A549 (cell line): ENCODE results near the gene NETO2. TPM values are rescaled to one million over a fixed set of nuclear protein-coding genes. Genes with fewer than 3 reads are reported as not detected.

Experiments
- ATAC-seq, 2 experiments: fragments of 200-7000 bp in 1 of 2; fragments of >200 bp in 1 of 2; cut with Nextera tagmentation in 1 of 2; cut with Tn5 transposase in 1 of 2; 3 replicates each; pipeline versions ENCODE4 v1.8.0 to v1.9.1; 2018 to 2020; ENCODE audit warnings: mild to moderate bottlenecking in 1 of 2, moderate library complexity in 1 of 2
- CTCF ChIA-PET: fragments of 300-600 bp; sonication (Branson Sonifier 250); formaldehyde crosslinking; extraction: SDS; loops from one replicate; lab custom pipeline; 2021; ENCODE audit warnings: antibody characterized with exemption, inconsistent platforms; lab: Yijun Ruan, JAX
- POLR2A ChIA-PET: fragments of 350-600 bp; formaldehyde crosslinking; extraction: SDS; loops from one replicate; lab custom pipeline; 2021; ENCODE audit warnings: antibody characterized with exemption, inconsistent platforms; lab: Yijun Ruan, JAX
- DNase-seq, 2 experiments: peaks; one replicate each; pipeline versions ENCODE4 v3.0.0 to v3.0.0-alpha.2; 2011 to 2016; ENCODE audit warnings: low read depth in 1 of 2, low spot score in 1 of 2
- FAIRE-seq: peaks from 2 replicates; lab custom pipeline; 2011; peaks lifted over from hg19 to GRCh38; lab: Jason Lieb, UNC
- H3K27ac ChIP-seq, 2 experiments: fragments of >200 bp; sonication (Bioruptor Twin); formaldehyde crosslinking; 3 replicates each; pipeline ENCODE4 v1.5.1; 2016 to 2017
- H3K4me1 ChIP-seq: fragments of >200 bp; sonication (Bioruptor Twin); formaldehyde crosslinking; 3 replicates; pipeline ENCODE4 v1.6.1; 2016
- H3K4me2 ChIP-seq: fragments of >200 bp; sonication (Bioruptor Twin); formaldehyde crosslinking; 3 replicates; pipeline ENCODE4 v1.6.1; 2016
- H3K4me3 ChIP-seq: fragments of >200 bp; sonication (Bioruptor Twin); formaldehyde crosslinking; 3 replicates; pipeline ENCODE4 v1.5.1; 2016
- H3K9me3 ChIP-seq: fragments of >200 bp; sonication (Bioruptor Twin); formaldehyde crosslinking; 3 replicates; pipeline ENCODE4 v1.6.1; 2016
- CBX2 ChIP-seq: fragments of 200-600 bp; sonication (generic); IDR thresholded peaks from 2 replicates; pipeline ENCODE4 v1.6.1; 2016; ENCODE audit warnings: low read depth, mild to moderate bottlenecking, borderline replicate concordance
- CBX8 ChIP-seq: fragments of 200-600 bp; sonication (generic); IDR thresholded peaks from 2 replicates; pipeline ENCODE4 v1.6.1; 2016
- CEBPB ChIP-seq, 2 experiments: fragments of >200 bp in 1 of 2; sonication (Bioruptor Twin) in 1 of 2; formaldehyde crosslinking in 1 of 2; IDR thresholded peaks; 2 replicates each; pipeline ENCODE4 v1.6.1; 2012 to 2016
- CHD2 ChIP-seq: fragments of 150-350 bp; IDR thresholded peaks from 2 replicates; pipeline ENCODE4 v1.6.1; 2014; ENCODE audit warnings: low read length; ENCODE audit not compliant: partially characterized antibody
- CHD4 ChIP-seq: fragments of 200-600 bp; sonication (generic); IDR thresholded peaks from 2 replicates; pipeline ENCODE4 v1.6.1; 2016; ENCODE audit warnings: antibody characterized with exemption, mild to moderate bottlenecking, borderline replicate concordance
- EHF ChIP-seq: fragments of 250-450 bp; sonication (Bioruptor Pico); IDR thresholded peaks from 2 replicates; pipeline ENCODE4 v1.5.0; 2020; ENCODE audit warnings: mild to moderate bottlenecking
- EHMT2 ChIP-seq: fragments of 200-600 bp; sonication (generic); IDR thresholded peaks from 2 replicates; pipeline ENCODE4 v1.6.1; 2016; ENCODE audit warnings: antibody characterized with exemption, low read depth, mild to moderate bottlenecking, moderate library complexity
- FOSL2 ChIP-seq, 2 experiments: fragments of 450-650 bp in 1 of 2; fragments of >200 bp in 1 of 2; sonication (Bioruptor Twin) in 1 of 2; formaldehyde crosslinking; IDR thresholded peaks; 2 replicates each; pipeline versions ENCODE4 v1.5.0 to v1.6.1; 2016 to 2020; ENCODE audit warnings: mild to moderate bottlenecking in 1 of 2, moderate library complexity in 1 of 2
- HEYL ChIP-seq: fragments of 250-450 bp; sonication (Bioruptor Pico); IDR thresholded peaks from 2 replicates; pipeline ENCODE4 v1.8.0; 2021; ENCODE audit warnings: mild to moderate bottlenecking, moderate library complexity
- JUNB ChIP-seq: fragments of >200 bp; sonication (Bioruptor Twin); formaldehyde crosslinking; IDR thresholded peaks from 2 replicates; pipeline ENCODE4 v1.6.1; 2016
- KDM5A ChIP-seq: fragments of 200-600 bp; sonication (generic); IDR thresholded peaks from 2 replicates; pipeline ENCODE4 v1.6.1; 2016; ENCODE audit warnings: antibody characterized with exemption, mild to moderate bottlenecking
- MAZ ChIP-seq: fragments of 150-350 bp; IDR thresholded peaks from 2 replicates; pipeline ENCODE4 v1.6.1; 2014; ENCODE audit warnings: antibody characterized with exemption, low read depth, low read length, borderline replicate concordance
- MYC ChIP-seq: IDR thresholded peaks from 2 replicates; pipeline ENCODE4 v1.6.1; 2012; ENCODE audit warnings: mild to moderate bottlenecking, inconsistent platforms, low read length, improper control_type of control experiment, borderline replicate concordance
- NFE2L2 ChIP-seq: fragments of 150-350 bp; conservative IDR thresholded peaks from 2 replicates; pipeline ENCODE4 v1.6.1; 2014; ENCODE audit warnings: low read length
- NPAS2 ChIP-seq: fragments of 250-450 bp; sonication (Bioruptor Pico); IDR thresholded peaks from 2 replicates; pipeline ENCODE4 v1.8.0; 2022; ENCODE audit warnings: mild to moderate bottlenecking, moderate library complexity, borderline replicate concordance
- PHF8 ChIP-seq: fragments of 200-600 bp; sonication (generic); IDR thresholded peaks from 2 replicates; pipeline ENCODE4 v1.6.1; 2016; ENCODE audit warnings: low read depth, mild to moderate bottlenecking, antibody characterized with exemption, moderate library complexity, borderline replicate concordance
- POLR2A ChIP-seq: IDR thresholded peaks from 2 replicates; pipeline ENCODE4 v1.6.1; 2012; ENCODE audit warnings: mild to moderate bottlenecking, low read length
- RARB ChIP-seq: fragments of 250-450 bp; sonication (Bioruptor Pico); IDR thresholded peaks from 2 replicates; pipeline ENCODE4 v1.8.0; 2021; ENCODE audit warnings: mild to moderate bottlenecking, moderate library complexity
- SMC3 ChIP-seq: fragments of >200 bp; sonication (Bioruptor Twin); formaldehyde crosslinking; IDR thresholded peaks from 3 replicates; pipeline ENCODE4 v1.6.1; 2018; ENCODE audit warnings: inconsistent platforms
- TFCP2L1 ChIP-seq: fragments of 250-450 bp; sonication (Bioruptor Pico); IDR thresholded peaks from 2 replicates; pipeline ENCODE4 v1.5.0; 2021; ENCODE audit warnings: mild to moderate bottlenecking
- ZFP36 ChIP-seq: fragments of 450-650 bp; IDR thresholded peaks from 2 replicates; pipeline ENCODE4 v1.6.1; 2014; ENCODE audit warnings: borderline replicate concordance; ENCODE audit not compliant: partially characterized antibody
- ZSCAN20 ChIP-seq: fragments of 250-450 bp; sonication (Bioruptor Pico); IDR thresholded peaks from 2 replicates; pipeline ENCODE4 v1.8.0; 2022; ENCODE audit warnings: mild to moderate bottlenecking, moderate library complexity
- WGBS: methylation state at CpG from one replicate; pipeline ENCODE4 v1.1.6; 2017; ENCODE audit errors: missing lambda C conversion rate; 5-methylcytosine and 5-hydroxymethylcytosine counted together
- polyA plus RNA-seq, 4 experiments: library from polyadenylated mRNA; depleted of rRNA in 3 of 4; stranded (reverse); fragments of >200 nt; fragmentation: RNase III in 1 of 4; extraction: RNeasy Plus Mini Kit Qiagen cat#74134 plus additional on column Dnase treatment in 1 of 4; gene quantifications; 2 replicates in 3 of 4; 3 replicates in 1 of 4; pipeline ENCODE4 v1.2.3, GENCODE V29; 2011 to 2017
- TF ChIP-seq, protein P1 (sequence below): fragments of >200 bp; sonication (Bioruptor Twin); formaldehyde crosslinking; IDR thresholded peaks from 2 replicates; pipeline ENCODE4 v1.6.1; 2016
- TF ChIP-seq, protein P2 (sequence below): fragments of 200-600 bp; sonication (generic); IDR thresholded peaks from 2 replicates; pipeline ENCODE4 v1.6.1; 2016; ENCODE audit warnings: antibody characterized with exemption, mild to moderate bottlenecking, moderate library complexity

The NETO2 gene
- polyA plus RNA-seq, 2 of the 4 experiments (the other 2 are of a cell fraction): 65.2 to 139 TPM

- H3K4me2 ChIP-seq: no peak overlapping the region
- H3K4me3 ChIP-seq: no peak overlapping the region
- DNase-seq (no peak), FAIRE-seq (no peak), ATAC-seq (no peak; a peak in 1 of 6 replicates)
- CTCF ChIA-PET: interaction anchor here (1.1 to 8.0 kb wide), 2 partner anchors 9 to 1135 kb away, joined by 4 to 41 read pairs; no protein-coding TSS in a partner anchor
- POLR2A ChIA-PET: no interaction called here
- H3K9me3 ChIP-seq: no peaks in the 10 kb centered on the region
- no peaks in the 10 kb centered on the region for H3K4me1 ChIP-seq
- H3K27ac ChIP-seq: no peak overlapping the region
- WGBS: 66% methylated on average over 3 of the region's 3 CpGs
- TF ChIP-seq MYC: no peak
- no peak for TF ChIP-seq JUNB
- no peak for TF ChIP-seq EHMT2
- no peak for TF ChIP-seq POLR2A
- no peak for TF ChIP-seq PHF8
- TF ChIP-seq RARB (CRISPR knock-in tag): no peak
- TF ChIP-seq CBX8: no peak
- no peak for TF ChIP-seq CBX2
- no peak for TF ChIP-seq NFE2L2
- no peak for TF ChIP-seq CHD2
- no peak for TF ChIP-seq CEBPB (IDR thresholded peaks at IDR 0.05)
- no peak for TF ChIP-seq ZSCAN20 (CRISPR knock-in tag)
- TF ChIP-seq MAZ: no peak
- TF ChIP-seq CHD4: no peak
Observed at GRCh38 chr16:47029724-47030123, 114.0 kb downstream of the NETO2 start.

- DNase-seq: no peak
- ATAC-seq: no peak
- POLR2A ChIA-PET: interaction anchor here (0.7 kb wide), 1 partner anchor 1224 kb away, joined by 4 read pairs; no protein-coding TSS in a partner anchor
- H3K9me3 ChIP-seq: no peaks in the 10 kb centered on the region
- CTCF ChIA-PET: interaction anchor here (0.7 to 8.0 kb wide), 3 partner anchors 9 to 1089 kb away, joined by 3 to 41 read pairs (median 3); no protein-coding TSS in a partner anchor
- no peaks in the 10 kb centered on the region for H3K4me1 ChIP-seq
- no peak overlapping the region for H3K4me3 ChIP-seq
- TF ChIP-seq KDM5A: no peak
- TF ChIP-seq FOSL2 (IDR thresholded peaks at IDR 0.05): no peak
- no peak for TF ChIP-seq FOSL2 (CRISPR knock-in tag; IDR thresholded peaks at IDR 0.05)
- no peak for TF ChIP-seq TFCP2L1 (CRISPR knock-in tag)
- TF ChIP-seq CBX2: no peak
- TF ChIP-seq, protein P1, sequence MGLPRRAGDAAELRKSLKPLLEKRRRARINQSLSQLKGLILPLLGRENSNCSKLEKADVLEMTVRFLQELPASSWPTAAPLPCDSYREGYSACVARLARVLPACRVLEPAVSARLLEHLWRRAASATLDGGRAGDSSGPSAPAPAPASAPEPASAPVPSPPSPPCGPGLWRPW: no peak
- TF ChIP-seq EHF (CRISPR knock-in tag): no peak
- no peak for TF ChIP-seq HEYL (CRISPR knock-in tag)
- no peak for TF ChIP-seq EHMT2
- no peak for TF ChIP-seq SMC3
- TF ChIP-seq ZFP36: no peak
- TF ChIP-seq, protein P2, sequence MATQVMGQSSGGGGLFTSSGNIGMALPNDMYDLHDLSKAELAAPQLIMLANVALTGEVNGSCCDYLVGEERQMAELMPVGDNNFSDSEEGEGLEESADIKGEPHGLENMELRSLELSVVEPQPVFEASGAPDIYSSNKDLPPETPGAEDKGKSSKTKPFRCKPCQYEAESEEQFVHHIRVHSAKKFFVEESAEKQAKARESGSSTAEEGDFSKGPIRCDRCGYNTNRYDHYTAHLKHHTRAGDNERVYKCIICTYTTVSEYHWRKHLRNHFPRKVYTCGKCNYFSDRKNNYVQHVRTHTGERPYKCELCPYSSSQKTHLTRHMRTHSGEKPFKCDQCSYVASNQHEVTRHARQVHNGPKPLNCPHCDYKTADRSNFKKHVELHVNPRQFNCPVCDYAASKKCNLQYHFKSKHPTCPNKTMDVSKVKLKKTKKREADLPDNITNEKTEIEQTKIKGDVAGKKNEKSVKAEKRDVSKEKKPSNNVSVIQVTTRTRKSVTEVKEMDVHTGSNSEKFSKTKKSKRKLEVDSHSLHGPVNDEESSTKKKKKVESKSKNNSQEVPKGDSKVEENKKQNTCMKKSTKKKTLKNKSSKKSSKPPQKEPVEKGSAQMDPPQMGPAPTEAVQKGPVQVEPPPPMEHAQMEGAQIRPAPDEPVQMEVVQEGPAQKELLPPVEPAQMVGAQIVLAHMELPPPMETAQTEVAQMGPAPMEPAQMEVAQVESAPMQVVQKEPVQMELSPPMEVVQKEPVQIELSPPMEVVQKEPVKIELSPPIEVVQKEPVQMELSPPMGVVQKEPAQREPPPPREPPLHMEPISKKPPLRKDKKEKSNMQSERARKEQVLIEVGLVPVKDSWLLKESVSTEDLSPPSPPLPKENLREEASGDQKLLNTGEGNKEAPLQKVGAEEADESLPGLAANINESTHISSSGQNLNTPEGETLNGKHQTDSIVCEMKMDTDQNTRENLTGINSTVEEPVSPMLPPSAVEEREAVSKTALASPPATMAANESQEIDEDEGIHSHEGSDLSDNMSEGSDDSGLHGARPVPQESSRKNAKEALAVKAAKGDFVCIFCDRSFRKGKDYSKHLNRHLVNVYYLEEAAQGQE: no peak
- TF ChIP-seq ZSCAN20 (CRISPR knock-in tag): no peak
- TF ChIP-seq NPAS2 (CRISPR knock-in tag): no peak
- H3K27ac ChIP-seq: no peak overlapping the region
- H3K4me2 ChIP-seq: no peak overlapping the region
- FAIRE-seq: no peak
- WGBS: 79% methylated on average over 6 of the region's 6 CpGs
Observed at GRCh38 chr16:47028767-47029377, 114.9 kb downstream of the NETO2 start.

Other genes starting within 250 kb of the NETO2 start
- gene DNAJA2, start 170.3 kb downstream of the NETO2 start, polyA plus RNA-seq (2011; rRNA removed): 28.8 and 33.7 TPM in 2 replicates
- gene DNAJA2, start 170.3 kb downstream of the NETO2 start, polyA plus RNA-seq (2017; fragmentation: RNase III; extraction: RNeasy Plus Mini Kit Qiagen cat#74134 plus additional on column Dnase treatment): 81.4 to 82.3 TPM (median 81.6 TPM) in 3 replicates